Tibial nerve (tissue), 3 donors: ENCODE data around the gene NBEA.

ENCODE experiments used
- POLR2A ChIP-seq, 2 donors: fragments of 450-650 bp; IDR thresholded peaks; one replicate each; pipeline ENCODE4 v1.6.1; 2017; ENCODE audit warnings: antibody characterized with exemption in 2 of 2, mild to moderate bottlenecking in 2 of 2, moderate library complexity in 2 of 2
- TF ChIP-seq, protein P1 (sequence below), 5 experiments: fragments of 200-600 bp in 3 of 5; fragments of 450-650 bp in 2 of 5; sonication (generic) in 3 of 5; IDR thresholded peaks; one replicate each; pipeline ENCODE4 v1.5.1; 2016 to 2019; ENCODE audit warnings: antibody characterized with exemption in 5 of 5, mild to moderate bottlenecking in 3 of 5, moderate library complexity in 2 of 5

DNA sequence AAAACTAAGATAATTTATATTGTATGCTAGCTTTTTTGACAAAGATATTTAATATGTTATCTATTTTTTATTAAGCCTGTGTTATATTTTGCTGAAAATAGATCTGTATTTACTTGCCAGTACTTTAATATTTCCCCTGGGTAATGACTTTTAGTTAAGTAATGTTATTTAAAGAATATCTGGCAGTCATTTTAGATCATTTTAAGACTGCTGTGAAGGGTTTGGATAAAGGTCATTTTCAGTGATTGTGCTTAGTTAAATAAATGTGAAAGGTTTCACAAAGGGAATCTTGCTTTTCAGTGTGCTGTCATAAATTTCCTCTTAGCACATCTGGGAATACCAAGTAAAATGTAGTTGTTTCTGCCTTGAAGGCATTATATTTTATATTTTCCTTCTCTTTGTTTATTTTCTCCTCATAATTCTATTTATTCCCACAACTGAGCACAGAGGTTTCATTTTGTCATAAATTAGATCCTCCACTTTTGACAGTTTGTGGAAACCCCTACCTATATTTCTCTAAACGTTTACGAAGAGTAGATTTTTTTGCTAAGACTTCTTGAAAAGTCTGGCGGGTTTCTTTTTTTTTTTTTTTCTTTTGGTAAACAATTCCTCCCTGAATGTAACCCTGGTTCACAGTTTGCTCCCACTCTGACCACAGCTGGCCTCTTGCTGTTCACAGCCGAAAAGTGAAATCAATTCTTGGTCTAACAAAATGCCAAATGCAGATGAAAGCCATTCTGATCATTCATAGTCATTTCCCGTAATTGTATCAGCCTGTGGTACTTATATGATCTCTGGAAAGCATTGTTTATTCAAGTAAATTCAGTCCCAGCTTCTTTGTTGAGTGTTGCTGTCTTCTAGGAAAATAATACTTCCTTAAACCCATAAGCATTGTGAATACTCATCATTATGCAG lies 446.6 kb downstream of the NBEA start:
- no peak for TF ChIP-seq POLR2A (IDR thresholded peaks at IDR 0.05)
- TF ChIP-seq, protein P1, sequence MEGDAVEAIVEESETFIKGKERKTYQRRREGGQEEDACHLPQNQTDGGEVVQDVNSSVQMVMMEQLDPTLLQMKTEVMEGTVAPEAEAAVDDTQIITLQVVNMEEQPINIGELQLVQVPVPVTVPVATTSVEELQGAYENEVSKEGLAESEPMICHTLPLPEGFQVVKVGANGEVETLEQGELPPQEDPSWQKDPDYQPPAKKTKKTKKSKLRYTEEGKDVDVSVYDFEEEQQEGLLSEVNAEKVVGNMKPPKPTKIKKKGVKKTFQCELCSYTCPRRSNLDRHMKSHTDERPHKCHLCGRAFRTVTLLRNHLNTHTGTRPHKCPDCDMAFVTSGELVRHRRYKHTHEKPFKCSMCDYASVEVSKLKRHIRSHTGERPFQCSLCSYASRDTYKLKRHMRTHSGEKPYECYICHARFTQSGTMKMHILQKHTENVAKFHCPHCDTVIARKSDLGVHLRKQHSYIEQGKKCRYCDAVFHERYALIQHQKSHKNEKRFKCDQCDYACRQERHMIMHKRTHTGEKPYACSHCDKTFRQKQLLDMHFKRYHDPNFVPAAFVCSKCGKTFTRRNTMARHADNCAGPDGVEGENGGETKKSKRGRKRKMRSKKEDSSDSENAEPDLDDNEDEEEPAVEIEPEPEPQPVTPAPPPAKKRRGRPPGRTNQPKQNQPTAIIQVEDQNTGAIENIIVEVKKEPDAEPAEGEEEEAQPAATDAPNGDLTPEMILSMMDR (IDR thresholded peaks at IDR 0.05) = no peak
